Sigmoid colon (tissue), 4 donors: ENCODE data around the gene S100A10.

Experiments
- CTCF ChIP-seq, 4 experiments: fragments of 450-650 bp in 3 of 4; fragments of 200-600 bp in 1 of 4; IDR thresholded peaks; one replicate each; pipeline ENCODE4 v1.5.1; 2016 to 2019; ENCODE audit warnings: antibody characterized with exemption in 4 of 4, mild to moderate bottlenecking in 3 of 4, moderate library complexity in 2 of 4
- EP300 ChIP-seq, 4 donors: sonication (generic); formaldehyde crosslinking; IDR thresholded peaks; one replicate each; pipeline ENCODE4 v1.6.1; 2017; ENCODE audit warnings: antibody characterized with exemption in 4 of 4
- POLR2A ChIP-seq, 2 donors: fragments of 450-650 bp; IDR thresholded peaks; one replicate each; pipeline ENCODE4 v1.6.1; 2016; ENCODE audit warnings: antibody characterized with exemption in 2 of 2, mild to moderate bottlenecking in 2 of 2, moderate library complexity in 2 of 2
- POLR2AphosphoS5 ChIP-seq, 4 donors: sonication (generic); formaldehyde crosslinking; IDR thresholded peaks; one replicate each; pipeline ENCODE4 v1.6.1; 2017; ENCODE audit warnings: antibody characterized with exemption in 4 of 4

GRCh38 chr1:151942882-151943281 is 50.8 kb downstream of the S100A10 start:
- TF ChIP-seq CTCF (IDR thresholded peaks at IDR 0.05) (no peak), POLR2A (IDR thresholded peaks at IDR 0.05) (no peak), POLR2AphosphoS5 (IDR thresholded peaks at IDR 0.05) (no peak), EP300 (IDR thresholded peaks at IDR 0.05) (no peak)
